ENCODE results near the gene CNTNAP3. TPM values are rescaled to one million over a fixed set of nuclear protein-coding genes. Genes with fewer than 3 reads are reported as not detected.
"Not testable (repeated sequence)": the region's sequence is repeated elsewhere in the genome, so short reads cannot be mapped to it uniquely, and the experiment has no call there.

CNTNAP3 gene
- total RNA-seq, 1 donor from 2014 or later, result 9.4 TPM

- not testable (repeated sequence) for DNase-seq (ENCODE audit: low spot score)
Measured at GRCh38 chr9:39073537-39073936, 214.4 kb downstream of the CNTNAP3 start.

GRCh38 chr9:39067683-39068082 is 220.3 kb downstream of the CNTNAP3 start:
- not testable (repeated sequence) for DNase-seq (ENCODE audit: low spot score)

DNA sequence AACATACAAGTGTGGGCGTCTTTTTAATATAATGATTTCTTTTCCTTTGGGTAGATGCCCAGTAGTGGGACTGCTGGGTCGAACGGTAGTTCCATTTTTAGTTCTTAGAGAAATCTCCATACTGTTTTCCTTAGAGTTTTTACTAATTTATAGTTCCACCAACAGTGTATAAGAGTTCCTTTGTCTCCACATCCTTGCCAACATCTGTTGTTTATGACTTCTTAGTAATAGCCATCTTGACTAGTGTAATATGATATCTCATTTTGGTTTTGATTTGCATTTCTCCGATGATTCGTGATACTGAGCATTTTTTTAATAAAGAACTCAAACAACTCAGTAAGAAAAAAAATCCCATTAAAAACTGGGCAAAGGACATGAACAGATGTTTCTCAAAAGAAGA is 225.0 kb downstream of the CNTNAP3 start:
- not testable (repeated sequence) for DNase-seq (ENCODE audit: low spot score)

GRCh38 chr9:39054453-39054852 is 233.5 kb downstream of the CNTNAP3 start:
- not testable (repeated sequence) for DNase-seq (ENCODE audit: low spot score)

GRCh38 chr9:39046833-39047232 is 241.1 kb downstream of the CNTNAP3 start:
- not testable (repeated sequence) for DNase-seq (ENCODE audit: low spot score)

DNA sequence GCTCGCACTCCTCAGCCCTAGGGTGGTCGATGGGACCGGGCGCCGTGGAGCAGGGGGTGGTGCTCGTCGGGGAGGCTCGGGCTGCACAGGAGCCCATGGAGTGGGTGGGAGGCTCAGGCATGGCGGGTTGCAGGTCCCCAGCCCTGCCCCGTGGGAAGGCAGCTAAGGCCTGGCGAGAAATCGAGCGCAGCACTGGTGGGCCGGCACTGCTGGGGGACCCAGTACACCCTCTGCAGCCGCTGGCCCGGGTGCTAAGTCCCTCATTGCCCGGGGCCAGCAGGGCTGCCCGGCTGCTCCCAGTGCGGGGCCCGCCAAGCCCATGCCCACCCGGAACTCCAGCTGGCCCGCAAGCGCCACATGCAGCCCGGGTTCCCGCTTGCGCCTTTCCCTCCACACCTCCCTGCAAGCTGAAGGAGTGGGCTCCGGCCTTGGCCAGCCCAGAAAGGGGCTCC is 245.6 kb downstream of the CNTNAP3 start:
- DNase-seq (ENCODE audit: low spot score), result not testable (repeated sequence)

DNA sequence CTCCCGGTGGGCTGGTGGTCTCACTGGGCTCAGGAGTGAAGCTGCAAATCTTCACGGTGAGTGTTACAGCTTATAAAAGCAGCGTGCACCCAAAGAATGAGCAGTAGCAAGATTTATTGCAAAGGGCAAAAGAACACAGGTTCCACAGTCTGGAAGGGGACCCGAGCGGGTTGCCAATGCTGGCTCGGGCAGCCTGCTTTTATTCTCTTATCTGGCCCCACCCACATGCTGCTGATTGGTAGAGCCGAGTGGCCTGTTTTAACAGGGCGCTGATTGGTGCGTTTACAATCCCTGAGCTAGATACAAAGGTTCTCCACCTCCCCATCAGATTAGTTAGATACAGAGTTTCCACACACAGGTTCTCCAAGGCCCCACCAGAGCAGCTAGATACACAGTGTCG is 246.2 kb downstream of the CNTNAP3 start:
- DNase-seq (ENCODE audit: low spot score), result not testable (repeated sequence)

DNA sequence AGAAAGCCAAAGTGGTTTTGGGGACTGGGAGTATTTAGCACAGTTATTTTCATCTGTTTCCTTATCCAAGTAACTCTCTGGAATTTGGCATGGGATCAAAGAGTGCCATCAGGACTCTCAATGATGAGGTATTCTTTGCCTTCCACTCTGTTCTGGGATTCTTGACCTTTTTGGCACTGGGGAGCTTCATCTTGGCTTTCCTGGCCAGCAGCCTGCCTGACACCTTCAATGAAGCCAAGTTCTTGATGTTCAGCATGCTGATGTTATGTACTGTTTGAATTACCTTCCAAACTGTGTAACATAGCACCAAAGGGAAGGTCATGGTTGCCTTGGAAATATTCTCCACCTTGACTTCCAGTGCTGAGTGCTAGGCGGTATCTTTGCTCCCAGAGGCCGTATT is 248.8 kb downstream of the CNTNAP3 start:
- DNase-seq (ENCODE audit: low spot score), result not testable (repeated sequence)

DNA sequence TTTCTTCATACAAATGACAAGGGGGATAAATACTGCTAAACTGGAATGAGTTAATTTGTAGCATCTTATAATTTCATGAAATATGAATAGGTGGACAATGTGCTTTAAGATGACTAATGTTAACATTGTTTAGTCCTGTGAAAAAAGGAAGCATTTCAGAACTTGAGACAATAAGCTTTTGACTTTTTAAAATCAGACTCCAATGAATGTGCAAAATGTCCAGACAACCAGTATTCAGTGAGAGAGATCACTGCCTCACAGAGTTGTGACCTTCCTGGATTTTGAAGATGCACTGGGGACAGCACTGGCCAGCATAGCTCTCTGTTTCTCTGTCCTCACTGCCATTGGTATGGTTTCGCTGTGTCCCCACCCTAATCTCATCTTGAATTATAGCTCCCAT is 249.7 kb downstream of the CNTNAP3 start:
- DNase-seq (ENCODE audit: low spot score), result not testable (repeated sequence)

DNA sequence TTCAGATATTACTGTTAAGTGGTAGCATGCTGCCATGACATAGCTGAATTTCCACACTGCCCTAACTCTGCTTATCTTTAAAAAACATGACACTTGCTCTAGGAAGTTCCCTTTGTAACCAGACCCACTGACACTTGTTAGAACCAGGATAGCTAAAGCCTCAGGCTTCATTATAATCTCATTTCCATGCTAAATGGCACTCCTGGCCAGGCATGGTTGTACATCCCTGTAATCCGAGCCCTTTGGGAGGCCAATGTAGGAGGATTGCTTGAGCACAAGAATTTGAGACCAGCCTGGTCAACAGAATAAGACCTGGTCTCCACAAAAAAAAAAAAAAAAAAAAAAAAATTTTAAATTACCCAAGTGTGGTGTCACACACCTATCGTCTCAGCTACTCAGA is 254.1 kb downstream of the CNTNAP3 start:
- not testable (repeated sequence) for DNase-seq (ENCODE audit: low spot score)

- not testable (repeated sequence) for DNase-seq (ENCODE audit: low spot score)
Measured at GRCh38 chr9:39030204-39031019, 257.6 kb downstream of the CNTNAP3 start.

- DNase-seq (ENCODE audit: low spot score), result not testable (repeated sequence)
Measured at GRCh38 chr9:39028855-39029254, 259.1 kb downstream of the CNTNAP3 start.

GRCh38 chr9:39028168-39028567 is 259.8 kb downstream of the CNTNAP3 start:
- not testable (repeated sequence) for DNase-seq (ENCODE audit: low spot score)

DNA sequence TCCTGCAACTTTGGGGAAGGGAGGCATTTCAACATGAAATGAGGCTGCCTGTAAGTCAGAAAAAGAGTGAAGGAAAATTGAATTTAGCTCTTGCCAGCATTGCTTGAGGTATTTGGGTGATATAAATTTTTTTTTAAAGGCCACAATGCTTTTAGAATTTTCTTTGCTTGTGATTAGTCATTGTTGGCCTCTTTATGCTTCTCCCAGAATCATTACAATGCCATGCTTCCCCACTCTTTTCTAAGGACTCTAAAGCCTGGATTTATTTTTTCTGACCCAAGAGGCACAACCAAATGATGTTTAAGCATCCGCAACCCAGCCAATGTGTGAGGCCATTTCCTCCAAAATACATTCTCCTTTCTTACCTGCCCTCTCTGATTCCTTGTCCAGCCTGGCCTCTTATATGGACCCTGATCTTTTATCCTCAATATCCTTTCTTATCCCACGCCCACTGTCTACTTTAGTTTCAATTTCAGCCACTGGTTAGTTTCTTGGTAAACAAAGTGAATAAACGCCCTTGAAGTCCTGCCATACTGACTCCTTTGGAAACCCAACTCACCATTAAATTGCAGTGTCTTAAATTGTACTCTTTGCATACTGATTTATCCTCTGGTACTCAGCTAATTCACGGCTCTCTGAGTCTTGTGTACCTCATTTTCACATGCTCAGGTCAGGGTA is 261.9 kb downstream of the CNTNAP3 start:
- DNase-seq (ENCODE audit: low spot score), result not testable (repeated sequence)

Other genes with a start within 250 kb of the CNTNAP3 start
- not detected for gene SPATA31A1, start 67.5 kb upstream of the CNTNAP3 start, total RNA-seq

Data from ureter (tissue), 1 donor.